Panc1 (cell line): ENCODE measurements around the gene OTOF.

Experiments
- POLR2AphosphoS5 ChIP-seq: IDR thresholded peaks from 2 replicates; pipeline ENCODE4 v1.6.1; 2012; ENCODE audit warnings: mild to moderate bottlenecking, low read depth, low read length, moderate library complexity
- SIN3A ChIP-seq: IDR thresholded peaks from 2 replicates; pipeline ENCODE4 v1.6.1; 2012; ENCODE audit warnings: low read depth, mild to moderate bottlenecking, low read length, moderate library complexity, borderline replicate concordance; ENCODE audit not compliant: insufficient read depth
- TCF7L2 ChIP-seq: IDR thresholded peaks from 2 replicates; pipeline ENCODE4 v1.6.1; 2011; ENCODE audit warnings: mild to moderate bottlenecking, low read depth, low read length, inconsistent platforms
- TF ChIP-seq, protein P1 (sequence below): fragments of 450-650 bp; IDR thresholded peaks from 2 replicates; pipeline ENCODE4 v1.5.1; 2017; ENCODE audit warnings: mild to moderate bottlenecking

GRCh38 chr2:26422947-26423629 is 54.8 kb downstream of the OTOF start:
- TF ChIP-seq, protein P1, sequence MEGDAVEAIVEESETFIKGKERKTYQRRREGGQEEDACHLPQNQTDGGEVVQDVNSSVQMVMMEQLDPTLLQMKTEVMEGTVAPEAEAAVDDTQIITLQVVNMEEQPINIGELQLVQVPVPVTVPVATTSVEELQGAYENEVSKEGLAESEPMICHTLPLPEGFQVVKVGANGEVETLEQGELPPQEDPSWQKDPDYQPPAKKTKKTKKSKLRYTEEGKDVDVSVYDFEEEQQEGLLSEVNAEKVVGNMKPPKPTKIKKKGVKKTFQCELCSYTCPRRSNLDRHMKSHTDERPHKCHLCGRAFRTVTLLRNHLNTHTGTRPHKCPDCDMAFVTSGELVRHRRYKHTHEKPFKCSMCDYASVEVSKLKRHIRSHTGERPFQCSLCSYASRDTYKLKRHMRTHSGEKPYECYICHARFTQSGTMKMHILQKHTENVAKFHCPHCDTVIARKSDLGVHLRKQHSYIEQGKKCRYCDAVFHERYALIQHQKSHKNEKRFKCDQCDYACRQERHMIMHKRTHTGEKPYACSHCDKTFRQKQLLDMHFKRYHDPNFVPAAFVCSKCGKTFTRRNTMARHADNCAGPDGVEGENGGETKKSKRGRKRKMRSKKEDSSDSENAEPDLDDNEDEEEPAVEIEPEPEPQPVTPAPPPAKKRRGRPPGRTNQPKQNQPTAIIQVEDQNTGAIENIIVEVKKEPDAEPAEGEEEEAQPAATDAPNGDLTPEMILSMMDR: no peak
- TF ChIP-seq POLR2AphosphoS5: no peak
- TF ChIP-seq TCF7L2: no peak
- TF ChIP-seq SIN3A: no peak
